HG03159 (cell line): ENCODE measurements around the gene OSBPL10.
"Not testable (repeated sequence)": the region's sequence is repeated elsewhere in the genome, so short reads cannot be mapped to it uniquely, and the experiment has no call there.

Experiments
- ATAC-seq: cut with Tn5 transposase; IDR thresholded peaks from one replicate; pipeline ENCODE4 v1.9.1; 2021; ENCODE audit warnings: mild to moderate bottlenecking, moderate library complexity; ENCODE audit not compliant: unreplicated experiment

The OSBPL10 gene

GRCh38 chr3:31862666-31863279 lies 118.3 kb downstream of the OSBPL10 start:
- no peak for ATAC-seq

- ATAC-seq, result no peak
These were observed 119.2 kb downstream of the OSBPL10 start for GRCh38 chr3:31861826-31862225.

- ATAC-seq, result not testable (repeated sequence)
These were observed 120.4 kb downstream of the OSBPL10 start for GRCh38 chr3:31860642-31861041.

- no peak for ATAC-seq
These were observed 121.8 kb downstream of the OSBPL10 start for GRCh38 chr3:31859245-31859644.

- ATAC-seq, result no peak
These were observed 122.6 kb downstream of the OSBPL10 start for GRCh38 chr3:31858439-31858838.

- no peak for ATAC-seq
These were observed 127.5 kb downstream of the OSBPL10 start for GRCh38 chr3:31853580-31853979.

GRCh38 chr3:31851278-31851677 lies 129.8 kb downstream of the OSBPL10 start:
- no peak for ATAC-seq

GRCh38 chr3:31848911-31849310 lies 132.2 kb downstream of the OSBPL10 start:
- ATAC-seq, result no peak

- ATAC-seq, result no peak
These were observed 132.8 kb downstream of the OSBPL10 start for GRCh38 chr3:31848163-31848818.

GRCh38 chr3:31847760-31848159 lies 133.3 kb downstream of the OSBPL10 start:
- ATAC-seq, result no peak

GRCh38 chr3:31841515-31841914 lies 139.5 kb downstream of the OSBPL10 start:
- ATAC-seq, result no peak

GRCh38 chr3:31840252-31840651 lies 140.8 kb downstream of the OSBPL10 start:
- ATAC-seq, result no peak

- no peak for ATAC-seq
These were observed 141.7 kb downstream of the OSBPL10 start for GRCh38 chr3:31839144-31839917.

GRCh38 chr3:31836131-31837075 lies 144.7 kb downstream of the OSBPL10 start:
- ATAC-seq, result no peak

GRCh38 chr3:31833391-31834190 lies 147.5 kb downstream of the OSBPL10 start:
- ATAC-seq, result no peak

- no peak for ATAC-seq
These were observed 148.5 kb downstream of the OSBPL10 start for GRCh38 chr3:31832551-31832950.

GRCh38 chr3:31831591-31831990 lies 149.5 kb downstream of the OSBPL10 start:
- no peak for ATAC-seq

- ATAC-seq, result no peak
These were observed 151.1 kb downstream of the OSBPL10 start for GRCh38 chr3:31829826-31830426.

- no peak for ATAC-seq
These were observed 152.1 kb downstream of the OSBPL10 start for GRCh38 chr3:31829010-31829409.

GRCh38 chr3:31828007-31828406 lies 153.1 kb downstream of the OSBPL10 start:
- ATAC-seq, result no peak
